Right atrium auricular region (tissue), 2 donors: ENCODE results near the gene CLRN3. TPM values are rescaled to one million over a fixed set of nuclear protein-coding genes. Genes with fewer than 3 reads are reported as not detected.

Experiments used
- DNase-seq: peaks from one replicate; pipeline ENCODE4 v3.0.0-alpha.2; 2019; ENCODE audit warnings: low spot score
- H3K27ac ChIP-seq, 2 donors: fragments of 200-600 bp; sonication (generic); 1 replicate in 1 of 2; 2 replicates in 1 of 2; pipeline ENCODE4 v1.5.1; 2016 to 2019
- H3K27me3 ChIP-seq, 2 donors: fragments of 200-600 bp; sonication (generic); one replicate each; pipeline versions ENCODE4 v1.5.1 to v1.6.0; 2017 to 2019
- H3K36me3 ChIP-seq: fragments of 200-600 bp; sonication (generic); one replicate; pipeline ENCODE4 v1.5.1; 2016
- H3K4me1 ChIP-seq, 2 donors: fragments of 200-600 bp; sonication (generic); one replicate each; pipeline versions ENCODE4 v1.5.1 to v1.6.0; 2017 to 2019
- H3K4me3 ChIP-seq, 2 donors: fragments of 200-600 bp; sonication (generic); 1 replicate in 1 of 2; 2 replicates in 1 of 2; pipeline ENCODE4 v1.5.1; 2017 to 2019; ENCODE audit warnings: mild to moderate bottlenecking in 1 of 2, moderate library complexity in 1 of 2
- H3K9me3 ChIP-seq, 2 donors: fragments of 200-600 bp; sonication (generic); one replicate each; pipeline ENCODE4 v1.5.1; 2019
- CTCF ChIP-seq, 2 donors: fragments of 200-600 bp; sonication (generic); IDR thresholded peaks; one replicate each; pipeline ENCODE4 v1.5.1; 2019; ENCODE audit warnings: antibody characterized with exemption in 2 of 2
- total RNA-seq, 2 donors: library from RNA; depleted of rRNA; stranded (reverse); fragments of >200 nt; gene quantifications; one replicate each; pipeline ENCODE4 v1.1.0, GENCODE V29; 2016

CLRN3 gene
- total RNA-seq, 2 donors from 2014 or later = not detected

- H3K27ac ChIP-seq = no peak overlapping the region
- peaks cover 11% of the 10 kb centered on the region for H3K36me3 ChIP-seq
- peak; percentile 53 for DNase-seq
- H3K27me3 ChIP-seq = no peaks in the 10 kb centered on the region
- H3K4me3 ChIP-seq = no peak overlapping the region
- H3K9me3 ChIP-seq = no peaks in the 10 kb centered on the region
- TF ChIP-seq CTCF (IDR thresholded peaks at IDR 0.05) = no peak
- peaks cover 0 to 13% of the 10 kb centered on the region in 2 donors for H3K4me1 ChIP-seq
These were observed 42.4 kb upstream of the CLRN3 start for GRCh38 chr10:127935071-127935561.

- Histone ChIP-seq H3K27ac (no peak overlapping the region), H3K4me1 (peaks cover 0 to 13% of the 10 kb centered on the region in 2 donors), H3K9me3 (no peaks in the 10 kb centered on the region), H3K27me3 (no peaks in the 10 kb centered on the region), H3K36me3 (peaks cover 11% of the 10 kb centered on the region), H3K4me3 (no peak overlapping the region)
- no peak for TF ChIP-seq CTCF (IDR thresholded peaks at IDR 0.05)
- DNase-seq = peak; percentile 43
These were observed 41.6 kb upstream of the CLRN3 start for GRCh38 chr10:127934383-127934782.

GRCh38 chr10:127933271-127933670, 40.5 kb upstream of the CLRN3 start:
- no peak overlapping the region for H3K4me3 ChIP-seq

GRCh38 chr10:127932521-127933270, 40.0 kb upstream of the CLRN3 start:
- peaks cover 0 to 6% of the 10 kb centered on the region in 2 donors for H3K4me1 ChIP-seq
- peaks cover 11% of the 10 kb centered on the region for H3K36me3 ChIP-seq
- no peak overlapping the region for H3K4me3 ChIP-seq
- no peaks in the 10 kb centered on the region for H3K27me3 ChIP-seq
- H3K9me3 ChIP-seq = no peaks in the 10 kb centered on the region
- TF ChIP-seq CTCF (IDR thresholded peaks at IDR 0.05) = no peak
- H3K27ac ChIP-seq = no peak overlapping the region
- no peak for DNase-seq

More at GRCh38 chr10:127933271-127933670, 40.5 kb upstream of the CLRN3 start:
- H3K4me1 ChIP-seq = peaks cover 0 to 11% of the 10 kb centered on the region in 2 donors
- H3K9me3 ChIP-seq = no peaks in the 10 kb centered on the region
- H3K27me3 ChIP-seq = no peaks in the 10 kb centered on the region
- H3K27ac ChIP-seq = no peak overlapping the region
- TF ChIP-seq CTCF (IDR thresholded peaks at IDR 0.05) = no peak
- peaks cover 11% of the 10 kb centered on the region for H3K36me3 ChIP-seq
- DNase-seq = no peak

- DNase-seq = no peak
- no peak for TF ChIP-seq CTCF (IDR thresholded peaks at IDR 0.05)
- H3K9me3 ChIP-seq = no peaks in the 10 kb centered on the region
- peak overlapping the region in 1 of 2 donors; percentile 31 for H3K27ac ChIP-seq
- H3K4me1 ChIP-seq = peaks cover 0 to 21% of the 10 kb centered on the region in 2 donors
- no peaks in the 10 kb centered on the region for H3K27me3 ChIP-seq
- peaks cover 4% of the 10 kb centered on the region for H3K36me3 ChIP-seq
- no peak overlapping the region for H3K4me3 ChIP-seq
These were observed 35.5 kb upstream of the CLRN3 start for GRCh38 chr10:127928021-127928806.
